Fibroblast of skin of scalp (primary cell): ENCODE measurements around the gene CFAP57.
A peak's percentile ranks its signal among the peaks of the same experiment; 100 is the strongest.
"Not testable (repeated sequence)": the region's sequence is repeated elsewhere in the genome, so short reads cannot be mapped to it uniquely, and the experiment has no call there.

Experiments used
- DNase-seq: peaks from one replicate; pipeline ENCODE4 v3.0.0-alpha.2; 2013

The CFAP57 gene

DNA sequence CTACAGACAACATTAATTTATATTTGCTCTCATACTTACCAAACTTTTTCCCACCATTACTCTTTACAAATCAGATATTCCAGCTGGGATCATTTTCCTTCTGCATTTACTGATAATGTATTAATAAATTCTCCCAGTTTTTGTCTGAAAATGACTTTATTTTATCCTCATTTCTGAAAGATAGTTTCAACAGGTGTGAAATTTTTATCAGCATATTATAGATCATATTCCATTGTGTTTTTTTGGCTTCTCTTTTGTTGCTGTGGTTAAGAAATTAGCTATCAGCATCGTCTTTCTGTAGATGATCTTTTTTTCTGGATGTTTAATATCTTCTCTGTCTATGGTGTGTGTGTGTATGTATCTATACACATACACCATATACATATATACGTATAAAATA lies 2.7 kb downstream of the CFAP57 start:
- DNase-seq = no peak

DNA sequence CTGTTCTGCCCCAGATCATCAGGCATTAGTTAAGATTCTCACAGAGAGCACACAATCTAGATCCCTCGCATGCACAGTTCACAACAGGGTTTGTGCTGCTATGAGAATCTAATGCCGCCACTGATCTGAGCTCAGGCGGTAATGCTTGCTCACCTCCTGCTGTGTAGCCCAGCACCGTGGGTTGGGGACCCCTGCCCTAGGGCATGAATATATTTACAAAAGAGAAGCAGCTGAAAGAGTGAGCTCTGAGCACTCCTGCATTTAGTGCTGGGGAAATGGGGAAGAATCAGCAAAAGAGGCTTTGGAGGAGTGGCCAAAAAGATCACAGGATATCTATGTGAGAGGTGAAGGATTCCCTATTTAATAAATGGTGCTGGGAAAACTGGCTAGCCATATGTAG lies 5.6 kb downstream of the CFAP57 start:
- DNase-seq = no peak

DNA sequence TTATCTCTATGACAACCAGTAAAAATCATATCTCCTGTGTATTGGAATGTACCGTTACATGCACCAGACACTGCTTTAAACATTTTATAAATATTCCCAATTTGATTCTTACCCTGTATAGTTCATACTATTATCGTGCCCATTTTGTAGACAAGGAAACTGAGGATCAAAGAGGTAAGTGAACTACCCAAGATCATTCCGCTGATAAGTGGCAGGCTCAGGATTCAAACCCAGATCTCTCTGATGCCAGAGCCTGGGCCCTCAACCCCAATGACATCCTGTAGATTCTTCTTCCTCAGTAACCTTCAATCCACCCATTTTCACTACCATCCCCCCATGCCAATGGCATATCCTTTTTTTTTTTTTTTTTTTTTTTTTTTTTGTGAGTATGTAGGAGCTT lies 12.3 kb downstream of the CFAP57 start:
- no peak for DNase-seq

DNA sequence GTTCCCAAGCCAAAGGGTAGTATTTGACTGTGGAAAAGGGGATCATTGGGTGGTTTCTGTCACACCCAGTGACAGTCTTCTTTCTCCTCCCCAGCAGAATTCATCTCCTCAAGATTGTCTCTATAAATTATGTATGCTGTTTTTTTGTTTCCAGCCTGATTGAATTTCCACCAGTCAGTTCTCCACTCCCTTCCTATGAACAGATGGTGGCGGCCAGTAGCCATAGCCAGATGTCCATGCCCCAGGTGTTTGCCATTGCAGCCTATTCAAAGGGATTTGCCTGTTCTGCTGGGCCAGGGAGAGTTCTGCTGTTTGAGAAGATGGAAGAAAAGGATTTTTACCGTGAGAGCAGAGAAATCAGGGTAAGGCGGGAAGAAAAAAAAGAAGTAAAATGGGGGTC lies 12.9 kb downstream of the CFAP57 start:
- no peak for DNase-seq

DNA sequence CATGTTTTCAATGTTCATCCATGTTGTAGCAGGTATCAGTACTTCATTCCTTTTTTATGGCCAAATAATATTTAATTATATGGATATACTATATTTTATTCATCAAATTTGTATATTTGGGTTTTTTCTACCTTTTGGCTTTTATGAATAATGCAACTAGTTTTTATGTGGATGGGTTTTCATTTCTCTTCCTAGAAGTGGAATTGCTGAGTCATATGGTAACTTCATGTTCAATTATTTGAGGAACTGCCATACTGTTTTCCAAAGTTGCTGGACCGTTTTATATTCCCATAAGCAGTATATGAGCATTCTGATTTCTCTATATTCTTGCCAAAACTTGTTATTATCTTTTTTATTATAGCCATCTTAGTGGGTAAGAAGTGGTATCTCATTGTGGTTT lies 16.0 kb downstream of the CFAP57 start:
- no peak for DNase-seq

DNA sequence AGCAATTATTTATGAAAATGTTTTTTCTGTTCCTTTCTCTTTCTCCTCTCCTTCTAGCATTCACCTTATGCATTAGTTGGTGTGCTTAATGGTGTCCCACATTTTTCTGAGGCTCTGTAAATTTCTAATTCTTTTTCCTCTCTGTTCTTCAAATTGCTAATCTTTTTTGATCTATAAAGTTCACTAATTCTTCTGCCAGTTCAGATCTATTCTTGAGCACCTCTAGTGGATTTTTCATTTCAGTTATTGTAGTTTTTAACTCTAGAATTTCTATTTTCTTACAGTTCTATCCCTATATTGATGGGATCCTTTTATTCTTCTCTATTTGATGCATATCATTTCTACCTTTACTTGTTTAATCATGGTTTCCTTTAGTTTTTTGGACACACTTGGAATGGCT lies 22.4 kb downstream of the CFAP57 start:
- no peak for DNase-seq

DNA sequence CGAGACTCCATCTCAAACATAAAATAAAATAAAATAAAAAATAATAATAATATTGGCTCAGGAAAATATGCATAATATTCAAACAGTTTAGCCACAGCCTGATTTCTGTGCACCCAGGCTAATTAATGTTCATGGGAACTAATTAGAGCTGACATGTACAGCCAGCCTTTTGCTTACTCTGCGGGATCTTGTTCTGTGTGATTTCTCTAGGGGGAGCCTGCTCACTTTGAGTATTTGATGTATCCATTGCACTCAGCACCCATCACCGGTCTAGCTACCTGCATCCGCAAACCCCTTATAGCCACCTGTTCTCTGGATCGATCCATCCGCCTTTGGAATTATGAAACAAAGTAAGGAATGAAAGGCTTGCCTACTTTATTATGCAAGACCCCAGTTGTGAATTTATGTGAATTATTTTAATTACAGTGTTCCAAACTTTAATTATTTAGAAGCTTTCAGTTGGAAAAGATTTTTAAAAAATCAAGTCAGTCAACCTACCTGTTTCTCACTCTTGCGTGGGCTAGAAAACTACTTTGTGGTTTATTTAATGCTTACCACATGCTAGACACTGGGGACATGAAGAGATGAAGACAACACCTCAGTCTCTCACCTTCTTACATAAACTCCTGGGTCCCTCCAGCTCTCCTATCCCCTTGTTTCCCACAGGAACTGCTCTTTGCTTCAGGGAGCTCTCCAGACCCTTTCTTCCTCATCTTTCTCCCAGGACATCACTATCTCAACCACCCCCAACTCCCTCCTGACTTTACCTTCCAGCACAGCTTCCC lies 25.4 kb downstream of the CFAP57 start:
- DNase-seq = no peak

DNA sequence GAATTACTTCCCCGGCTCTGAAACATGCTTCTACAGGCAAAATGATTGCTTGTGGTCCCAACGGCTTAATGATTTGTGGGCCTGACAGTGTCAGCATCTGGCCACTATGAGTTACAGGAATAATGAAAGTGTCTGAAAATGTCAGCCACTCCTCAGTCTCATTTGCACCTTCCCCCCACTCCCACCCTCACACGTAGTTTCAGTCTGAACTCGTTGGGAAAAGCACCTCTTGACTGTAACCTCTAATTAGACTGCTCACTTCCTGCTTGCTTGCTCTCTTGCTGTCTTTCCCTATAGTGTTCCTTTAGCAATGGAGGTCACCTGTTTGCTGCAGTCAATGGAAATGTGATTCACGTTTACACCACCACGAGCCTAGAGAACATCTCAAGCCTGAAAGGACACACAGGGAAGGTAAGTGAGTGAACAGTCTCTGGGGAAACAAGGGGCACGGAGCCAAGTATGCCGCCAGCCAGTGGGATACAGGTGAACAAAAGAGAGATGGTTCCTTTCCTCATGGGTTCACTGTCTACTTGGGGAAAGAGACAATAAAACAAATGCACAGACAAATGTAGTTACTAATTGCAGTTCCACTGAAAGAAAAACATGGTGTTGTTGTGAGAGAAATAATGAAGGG lies 27.1 kb downstream of the CFAP57 start:
- DNase-seq = no peak

DNA sequence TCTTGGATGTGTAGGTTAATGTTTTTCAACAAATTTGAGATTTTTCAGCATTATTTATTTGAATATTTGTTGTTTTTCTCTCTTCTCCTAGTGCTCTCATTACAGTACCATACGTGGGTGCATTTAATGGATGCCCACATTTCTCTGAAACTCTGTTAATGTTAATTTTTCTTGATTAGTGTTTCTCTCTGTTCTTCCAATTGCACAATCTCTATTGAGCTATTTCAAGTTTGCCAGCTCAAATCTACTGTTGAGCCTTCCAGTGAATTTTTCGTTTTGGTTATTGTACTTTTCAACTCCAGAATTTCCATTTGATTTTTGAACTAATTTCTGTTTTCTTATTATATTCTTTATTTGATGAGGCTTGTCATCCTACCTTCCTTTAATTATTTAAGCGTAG lies 31.7 kb downstream of the CFAP57 start:
- DNase-seq = no peak

DNA sequence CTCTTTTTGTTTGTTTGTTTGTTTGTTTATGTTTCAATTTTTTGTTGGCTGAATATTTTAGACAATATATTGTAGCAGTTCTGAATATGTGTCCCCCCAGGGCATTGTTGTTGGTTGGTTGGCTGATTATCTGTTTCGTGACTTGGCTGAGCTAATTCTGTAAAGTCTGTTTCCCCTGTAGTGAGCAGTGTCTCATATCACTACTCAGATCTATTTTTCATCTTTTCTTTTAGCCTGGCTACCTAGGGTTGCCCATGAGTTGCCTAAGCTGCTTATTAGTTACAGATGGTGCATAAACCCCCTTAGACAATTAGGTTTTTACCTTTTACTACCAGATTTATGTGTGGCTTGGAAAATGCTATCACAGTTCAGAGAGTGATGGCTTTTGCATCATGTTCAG lies 32.3 kb downstream of the CFAP57 start:
- DNase-seq = no peak

DNA sequence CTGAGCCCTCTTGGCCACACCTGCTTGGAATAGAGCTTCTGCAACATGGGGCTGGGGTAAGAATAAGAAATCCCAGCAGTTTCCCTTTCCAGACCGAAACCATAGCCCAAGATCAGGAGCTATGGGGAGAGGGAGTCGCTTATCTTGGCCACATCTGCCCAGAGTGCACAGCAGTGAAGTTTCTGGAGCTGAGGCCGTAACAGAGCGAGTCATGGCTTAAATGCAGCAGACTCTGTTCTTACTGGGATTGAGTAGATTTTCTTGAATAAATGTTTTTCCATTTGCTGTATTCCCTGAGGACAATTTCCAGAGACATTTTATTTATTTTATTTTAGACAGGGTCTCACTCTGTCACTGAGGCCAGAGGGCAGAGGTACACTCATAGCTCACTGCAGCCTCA lies 33.5 kb downstream of the CFAP57 start:
- DNase-seq = peak; percentile 66

DNA sequence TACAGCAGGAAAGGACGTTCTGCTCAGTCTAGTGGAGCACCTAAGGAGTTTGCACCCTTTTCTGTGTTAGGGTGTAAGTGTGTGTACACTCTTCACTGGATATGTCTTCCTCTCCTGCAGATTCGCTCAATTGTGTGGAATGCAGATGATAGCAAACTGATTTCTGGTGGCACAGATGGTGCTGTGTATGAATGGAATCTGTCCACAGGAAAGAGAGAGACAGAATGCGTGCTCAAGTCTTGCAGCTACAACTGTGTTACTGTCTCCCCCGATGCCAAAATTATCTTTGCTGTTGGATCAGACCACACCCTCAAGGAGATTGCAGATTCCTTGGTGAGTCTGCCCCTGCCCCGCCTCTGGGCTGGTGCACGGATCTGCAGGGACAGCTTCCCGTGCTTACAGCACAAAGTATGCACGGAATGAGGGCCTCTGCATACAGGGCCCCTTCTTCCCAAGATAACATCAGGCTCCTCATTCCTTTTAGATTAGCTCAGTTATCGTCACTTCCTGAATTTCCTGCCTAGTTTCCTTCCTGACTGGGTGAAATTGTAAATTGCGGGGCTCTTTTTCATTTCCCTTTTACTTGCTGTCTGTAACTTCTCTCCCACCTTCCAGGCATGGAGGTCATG lies 34.6 kb downstream of the CFAP57 start:
- peak; percentile 98 for DNase-seq

DNA sequence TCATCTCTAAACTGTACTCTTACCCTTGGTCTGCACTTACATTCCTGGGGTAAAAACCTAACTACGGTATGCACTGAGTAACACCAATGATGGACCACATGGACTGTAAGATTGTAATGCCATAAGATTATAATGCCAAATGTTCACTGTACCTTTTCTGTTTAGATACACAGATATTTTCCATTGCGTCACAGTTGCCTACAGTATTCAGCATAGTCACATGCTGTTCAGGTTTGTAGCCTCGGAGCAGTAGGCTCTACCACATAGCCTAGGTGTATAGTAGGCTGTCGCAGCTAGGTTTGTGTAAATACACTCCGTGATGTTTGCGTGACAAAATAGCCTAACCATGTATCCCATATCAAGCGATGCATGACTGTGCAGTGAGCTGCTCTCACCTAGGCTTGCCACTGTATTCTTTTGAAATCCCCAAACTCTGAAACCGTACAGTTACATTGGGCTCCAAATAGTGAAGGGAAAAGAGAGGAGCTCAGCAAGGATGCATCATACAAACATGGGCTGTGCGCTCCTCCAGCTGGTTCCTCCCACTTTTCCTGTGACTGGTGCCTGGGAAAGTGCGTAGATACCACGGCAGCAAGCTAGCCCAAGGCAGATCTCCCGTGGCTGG lies 35.2 kb downstream of the CFAP57 start:
- DNase-seq = no peak

DNA sequence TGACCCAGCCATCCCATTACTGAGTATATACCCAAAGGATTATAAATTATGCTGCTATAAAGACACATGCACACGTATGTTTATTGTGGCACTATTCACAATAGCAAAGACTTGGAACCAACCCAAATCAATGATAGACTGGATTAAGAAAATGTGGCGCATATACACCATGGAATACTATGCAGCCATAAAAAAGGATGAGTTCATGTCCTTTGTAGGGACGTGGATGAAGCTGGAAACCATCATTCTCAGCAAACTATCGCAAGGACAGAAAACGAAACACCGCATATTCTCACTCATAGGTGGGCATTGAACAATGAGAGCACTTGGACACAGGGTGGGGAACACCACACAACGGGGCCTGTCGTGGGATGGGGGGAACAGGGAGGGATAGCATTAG lies 36.1 kb downstream of the CFAP57 start:
- not testable (repeated sequence) for DNase-seq

DNA sequence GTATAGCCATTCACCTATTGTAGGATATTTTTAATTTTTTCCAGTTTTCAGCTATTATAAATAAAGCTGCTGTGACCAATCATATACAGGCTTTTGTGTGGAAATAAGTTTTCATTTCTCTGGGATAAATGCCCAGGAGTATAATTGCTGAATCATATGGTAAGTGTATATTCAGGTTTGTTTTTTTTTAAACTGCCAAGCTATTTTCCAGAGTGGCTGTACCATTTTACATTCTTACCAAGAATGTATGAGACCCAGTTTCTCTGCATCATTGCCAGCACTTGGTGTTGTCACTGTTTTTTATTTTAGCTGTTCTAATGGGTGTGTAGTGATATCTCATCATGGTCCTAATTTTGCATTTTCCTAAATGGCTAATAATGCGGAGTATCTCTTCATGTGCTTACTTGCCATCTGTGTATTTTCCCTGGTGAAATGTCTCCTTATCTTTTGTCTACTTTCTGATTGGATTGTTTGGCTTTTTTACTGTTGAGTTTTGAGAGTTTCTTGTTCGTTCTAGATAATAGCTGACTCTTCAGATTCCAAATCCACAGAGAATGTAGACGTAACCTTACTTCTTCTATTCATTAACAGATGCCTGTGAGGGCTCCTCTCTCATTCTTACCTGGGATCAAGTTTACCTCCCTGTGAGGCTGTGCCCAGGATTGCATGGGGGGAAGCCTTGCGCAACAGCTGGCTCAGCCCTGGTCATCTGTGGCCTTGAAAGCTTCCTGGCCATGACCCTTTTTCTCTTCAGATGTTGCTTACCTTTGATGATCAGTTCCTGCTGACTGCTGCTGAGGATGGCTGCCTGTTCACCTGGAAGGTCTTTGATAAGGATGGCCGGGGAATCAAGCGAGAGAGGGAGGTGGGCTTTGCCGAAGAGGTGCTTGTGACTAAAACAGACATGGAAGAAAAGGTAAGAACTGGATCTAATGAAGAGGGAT lies 42.6 kb downstream of the CFAP57 start:
- peak; percentile 55 for DNase-seq

DNA sequence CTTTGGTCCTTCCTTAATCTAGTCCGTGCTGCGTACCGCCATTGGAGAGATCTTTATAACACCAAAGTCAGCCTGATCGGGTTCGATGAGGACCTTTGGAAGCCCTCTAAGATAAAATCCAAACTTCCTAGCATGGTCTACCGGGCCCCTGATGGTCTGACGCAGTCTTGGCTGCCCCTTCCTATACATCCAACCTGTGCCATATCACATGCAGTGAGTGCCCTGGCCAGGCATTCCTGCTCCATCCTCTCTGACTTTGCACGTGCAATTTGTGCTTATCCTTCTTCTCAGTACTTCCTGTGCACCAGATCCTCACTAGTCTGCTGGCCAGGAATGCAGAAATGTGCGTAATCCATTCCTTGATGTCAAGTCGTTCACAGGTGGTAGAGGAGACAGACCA lies 45.6 kb downstream of the CFAP57 start:
- DNase-seq = no peak

DNA sequence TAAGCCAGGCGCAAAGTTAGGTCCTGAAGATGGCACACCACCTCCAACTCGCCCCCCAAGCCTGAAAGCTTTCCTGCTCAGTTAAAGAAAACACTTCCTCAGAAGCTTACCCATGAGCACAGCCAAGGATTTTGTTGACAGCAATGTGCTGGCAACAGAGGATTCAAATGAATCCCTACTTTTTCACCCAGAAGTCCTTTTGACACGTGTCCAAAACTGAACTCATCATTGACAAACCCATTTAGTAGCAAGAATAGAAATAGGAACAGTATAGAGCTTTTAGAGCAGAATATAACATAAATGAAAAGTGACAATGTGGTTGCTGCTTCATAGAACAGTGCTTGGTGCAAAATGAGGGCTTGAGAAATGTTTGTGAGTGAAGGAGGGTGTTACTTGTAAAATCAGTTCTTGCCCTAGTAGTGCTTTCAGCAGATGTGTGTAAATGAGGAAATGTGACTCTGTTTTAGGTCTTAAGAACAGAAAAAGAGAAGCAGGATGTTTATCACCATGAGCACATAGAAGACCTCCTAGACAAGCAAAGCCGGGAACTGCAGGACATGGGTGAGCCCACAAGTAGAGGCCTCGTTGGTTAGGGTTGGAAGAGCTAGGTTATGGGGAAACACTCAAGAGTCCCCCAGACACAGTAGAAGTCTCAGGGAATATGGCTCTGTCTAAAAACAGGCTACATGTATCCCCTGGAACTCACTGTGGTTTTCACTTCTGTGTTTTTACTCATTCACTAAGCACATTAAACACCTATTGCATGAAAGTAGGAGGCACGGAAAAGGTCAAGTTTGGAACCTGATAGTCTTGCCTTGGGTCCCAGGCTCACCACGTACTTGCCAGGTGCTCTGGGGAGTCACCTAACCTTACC lies 49.0 kb downstream of the CFAP57 start:
- DNase-seq = no peak

DNA sequence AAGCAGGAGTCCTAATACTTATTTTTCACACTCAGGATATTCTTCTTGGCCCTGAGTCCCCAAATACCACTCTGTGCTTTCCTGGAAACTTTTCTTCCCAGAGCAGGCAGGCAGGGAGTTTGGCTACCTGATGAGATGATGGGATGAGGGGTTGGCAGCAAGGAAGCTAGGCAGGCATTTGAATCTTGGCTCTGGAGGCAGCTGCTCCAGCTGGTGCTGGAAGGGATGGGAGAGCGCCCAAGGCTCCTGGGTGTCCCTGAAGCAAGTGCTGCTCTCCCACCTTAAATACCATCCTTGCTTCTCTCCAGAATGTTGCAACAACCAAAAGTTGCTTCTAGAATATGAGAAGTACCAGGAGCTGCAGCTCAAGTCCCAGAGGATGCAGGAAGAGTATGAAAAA lies 49.7 kb downstream of the CFAP57 start:
- no peak for DNase-seq

DNA sequence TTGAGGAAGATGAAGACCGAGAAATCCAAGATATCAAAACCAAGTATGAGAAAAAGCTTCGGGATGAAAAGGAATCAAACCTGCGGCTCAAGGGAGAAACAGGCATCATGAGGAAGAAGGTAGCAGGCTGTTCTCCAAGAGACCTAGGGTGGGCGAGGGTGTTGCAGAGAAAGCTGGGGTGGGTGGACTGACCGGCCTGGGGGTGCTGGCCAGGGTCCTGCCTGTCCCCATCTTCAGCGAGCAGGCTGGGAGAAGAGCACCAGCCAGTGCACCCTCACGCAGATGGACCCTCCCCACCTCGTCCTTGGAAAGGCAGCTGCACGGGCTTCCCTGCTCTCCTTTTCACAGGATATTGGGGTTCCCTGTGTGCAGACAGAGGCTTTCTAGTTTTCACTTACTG lies 50.7 kb downstream of the CFAP57 start:
- no peak for DNase-seq

DNA sequence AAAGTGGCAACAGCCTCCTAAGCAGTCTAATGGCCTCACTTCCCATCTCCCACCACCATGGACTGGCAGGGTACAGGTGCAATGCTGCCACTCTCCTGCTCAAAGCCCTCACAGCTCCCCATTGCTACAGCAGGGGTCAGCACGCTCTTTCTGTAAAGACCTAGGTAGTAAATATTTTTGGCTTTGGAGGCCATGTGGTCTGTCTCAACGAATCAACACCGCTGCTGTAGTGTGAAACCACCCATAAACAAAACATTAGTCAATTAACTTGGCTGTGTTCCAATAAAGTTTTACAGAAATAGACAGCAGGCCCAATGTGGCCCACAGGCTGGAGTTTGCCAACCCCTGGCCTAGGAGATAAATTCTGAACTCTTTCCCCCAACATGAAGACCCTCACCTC lies 53.0 kb downstream of the CFAP57 start:
- DNase-seq = no peak

DNA sequence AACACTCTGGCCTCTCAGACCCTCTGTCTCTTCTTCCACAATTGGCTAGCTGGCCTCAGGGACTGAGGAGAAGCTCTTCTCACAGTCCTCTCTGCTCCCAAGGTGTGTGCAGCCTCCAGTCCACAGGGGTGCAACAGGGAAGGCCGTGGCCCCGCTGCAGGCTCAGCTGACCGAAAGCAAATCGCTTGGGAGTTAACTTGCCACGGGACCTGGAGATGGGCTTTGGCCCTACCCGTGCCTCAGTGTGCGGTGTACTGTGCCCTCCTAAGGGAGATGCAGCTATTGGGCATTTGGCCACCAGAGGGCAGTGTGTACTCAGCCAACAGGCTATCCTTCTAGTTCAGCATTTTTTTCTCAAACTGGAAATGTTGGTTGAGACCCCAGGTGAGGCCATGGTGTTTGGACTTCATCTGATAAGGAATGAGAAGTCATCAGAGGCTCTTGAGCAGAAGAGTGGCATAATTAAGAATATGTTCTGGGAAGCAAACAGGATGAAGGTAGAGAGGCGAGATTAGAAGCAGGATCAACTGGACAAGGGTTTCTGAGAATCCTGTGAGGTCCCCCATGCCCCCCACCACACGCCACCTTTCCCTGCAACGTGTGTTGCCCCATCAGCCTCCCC lies 55.1 kb downstream of the CFAP57 start:
- peak; percentile 68 for DNase-seq
